Adrenal gland (tissue), 5 donors: ENCODE measurements around the gene DPY30.

Experiments
- POLR2A ChIP-seq, 2 donors: fragments of 450-650 bp; IDR thresholded peaks; one replicate each; pipeline ENCODE4 v1.6.1; 2017; ENCODE audit warnings: antibody characterized with exemption in 2 of 2, mild to moderate bottlenecking in 2 of 2, moderate library complexity in 1 of 2
- TF ChIP-seq, protein P1 (sequence below), 6 experiments: fragments of 450-650 bp in 4 of 6; fragments of 200-600 bp in 2 of 6; sonication (generic) in 1 of 6; IDR thresholded peaks; 1 replicate in 5 of 6; 2 replicates in 1 of 6; pipeline versions ENCODE4 v1.5.1 to v1.8.0; 2016 to 2021; ENCODE audit warnings: antibody characterized with exemption in 6 of 6, mild to moderate bottlenecking in 2 of 6, moderate library complexity in 1 of 6
- donor health status: DM: no; HTN: no; CAD: no.

DNA sequence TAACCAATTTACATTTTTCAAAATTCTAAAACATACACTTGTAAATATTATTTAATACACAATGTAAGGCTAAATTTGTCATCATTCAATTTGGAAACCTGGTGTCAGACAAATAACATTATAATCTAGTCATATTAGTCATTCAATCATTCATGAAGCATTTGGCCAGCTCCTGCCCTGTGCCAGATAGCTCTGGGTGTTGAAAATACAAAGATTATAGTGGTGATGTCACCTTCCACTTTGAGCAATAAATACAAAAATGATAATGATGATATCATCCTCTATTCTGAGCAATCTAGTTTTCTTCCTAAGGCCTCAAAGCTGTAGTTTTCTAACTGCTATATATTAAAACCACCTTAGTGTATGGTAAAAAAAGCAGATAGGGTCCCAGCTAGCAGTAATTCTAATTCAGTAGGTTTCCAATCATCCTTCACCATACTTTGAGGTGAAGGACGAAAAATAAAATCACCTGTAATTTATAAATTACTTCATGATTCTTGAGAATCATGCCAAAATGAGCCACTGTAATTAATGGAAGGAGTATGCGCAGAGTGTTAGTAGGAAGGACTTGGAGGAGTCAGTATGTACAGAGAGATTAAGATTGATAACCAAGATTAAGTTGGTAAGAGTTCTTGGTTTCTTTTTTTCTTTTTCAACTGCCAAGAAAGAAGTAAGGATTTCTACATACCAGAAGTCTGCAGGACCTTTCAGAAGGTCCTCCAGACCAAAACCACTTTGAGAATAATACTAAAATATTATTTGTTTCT lies 52.0 kb downstream of the DPY30 start:
- no peak for TF ChIP-seq POLR2A (IDR thresholded peaks at IDR 0.05)
- TF ChIP-seq, protein P1, sequence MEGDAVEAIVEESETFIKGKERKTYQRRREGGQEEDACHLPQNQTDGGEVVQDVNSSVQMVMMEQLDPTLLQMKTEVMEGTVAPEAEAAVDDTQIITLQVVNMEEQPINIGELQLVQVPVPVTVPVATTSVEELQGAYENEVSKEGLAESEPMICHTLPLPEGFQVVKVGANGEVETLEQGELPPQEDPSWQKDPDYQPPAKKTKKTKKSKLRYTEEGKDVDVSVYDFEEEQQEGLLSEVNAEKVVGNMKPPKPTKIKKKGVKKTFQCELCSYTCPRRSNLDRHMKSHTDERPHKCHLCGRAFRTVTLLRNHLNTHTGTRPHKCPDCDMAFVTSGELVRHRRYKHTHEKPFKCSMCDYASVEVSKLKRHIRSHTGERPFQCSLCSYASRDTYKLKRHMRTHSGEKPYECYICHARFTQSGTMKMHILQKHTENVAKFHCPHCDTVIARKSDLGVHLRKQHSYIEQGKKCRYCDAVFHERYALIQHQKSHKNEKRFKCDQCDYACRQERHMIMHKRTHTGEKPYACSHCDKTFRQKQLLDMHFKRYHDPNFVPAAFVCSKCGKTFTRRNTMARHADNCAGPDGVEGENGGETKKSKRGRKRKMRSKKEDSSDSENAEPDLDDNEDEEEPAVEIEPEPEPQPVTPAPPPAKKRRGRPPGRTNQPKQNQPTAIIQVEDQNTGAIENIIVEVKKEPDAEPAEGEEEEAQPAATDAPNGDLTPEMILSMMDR (IDR thresholded peaks at IDR 0.05), result no peak
